ENCODE measurements around the gene ALK.
"Not testable (repeated sequence)": the region's sequence is repeated elsewhere in the genome, so short reads cannot be mapped to it uniquely, and the experiment has no call there.

The ALK gene

DNA sequence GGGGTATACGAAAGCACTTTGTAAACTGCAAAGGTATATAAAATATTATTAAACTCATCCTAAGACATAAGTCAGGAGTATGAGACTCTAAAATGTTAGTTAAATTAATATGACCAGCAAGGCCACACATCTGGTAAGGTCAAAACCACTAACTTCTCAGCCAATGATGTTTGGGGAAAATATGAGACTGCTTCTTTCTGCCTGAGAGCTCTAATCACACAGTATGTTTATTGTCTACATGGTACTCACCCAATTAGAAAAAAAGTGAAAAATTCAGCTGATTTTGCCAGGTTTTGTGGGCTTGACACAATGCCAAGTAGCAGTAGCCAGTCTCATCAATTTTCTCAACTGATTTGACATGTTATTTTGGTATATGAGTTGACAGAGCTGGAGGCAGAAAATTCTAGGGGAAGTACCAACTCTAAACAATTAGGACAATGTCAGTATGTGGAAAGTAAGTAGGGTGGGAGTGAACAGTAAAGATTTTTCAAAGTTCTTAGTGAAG is 87.3 kb downstream of the ALK start:
- Histone ChIP-seq H3K27ac (no peak overlapping the region), H3K36me3 (no peaks in the 10 kb centered on the region), H3K9me3 (no peaks in the 10 kb centered on the region), H3K27me3 (no peaks in the 10 kb centered on the region), H3K4me1 (ENCODE audit: control insufficient read depth in 1 of 2, insufficient read depth in 1 of 2, low read depth in 1 of 2, low read length in 1 of 2) (no peaks in the 10 kb centered on the region), H3K4me3 (ENCODE audit: low read depth in 1 of 2, low read length in 1 of 2) (no peak overlapping the region)
- TF ChIP-seq, protein P1, sequence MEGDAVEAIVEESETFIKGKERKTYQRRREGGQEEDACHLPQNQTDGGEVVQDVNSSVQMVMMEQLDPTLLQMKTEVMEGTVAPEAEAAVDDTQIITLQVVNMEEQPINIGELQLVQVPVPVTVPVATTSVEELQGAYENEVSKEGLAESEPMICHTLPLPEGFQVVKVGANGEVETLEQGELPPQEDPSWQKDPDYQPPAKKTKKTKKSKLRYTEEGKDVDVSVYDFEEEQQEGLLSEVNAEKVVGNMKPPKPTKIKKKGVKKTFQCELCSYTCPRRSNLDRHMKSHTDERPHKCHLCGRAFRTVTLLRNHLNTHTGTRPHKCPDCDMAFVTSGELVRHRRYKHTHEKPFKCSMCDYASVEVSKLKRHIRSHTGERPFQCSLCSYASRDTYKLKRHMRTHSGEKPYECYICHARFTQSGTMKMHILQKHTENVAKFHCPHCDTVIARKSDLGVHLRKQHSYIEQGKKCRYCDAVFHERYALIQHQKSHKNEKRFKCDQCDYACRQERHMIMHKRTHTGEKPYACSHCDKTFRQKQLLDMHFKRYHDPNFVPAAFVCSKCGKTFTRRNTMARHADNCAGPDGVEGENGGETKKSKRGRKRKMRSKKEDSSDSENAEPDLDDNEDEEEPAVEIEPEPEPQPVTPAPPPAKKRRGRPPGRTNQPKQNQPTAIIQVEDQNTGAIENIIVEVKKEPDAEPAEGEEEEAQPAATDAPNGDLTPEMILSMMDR (IDR thresholded peaks at IDR 0.05), result no peak

DNA sequence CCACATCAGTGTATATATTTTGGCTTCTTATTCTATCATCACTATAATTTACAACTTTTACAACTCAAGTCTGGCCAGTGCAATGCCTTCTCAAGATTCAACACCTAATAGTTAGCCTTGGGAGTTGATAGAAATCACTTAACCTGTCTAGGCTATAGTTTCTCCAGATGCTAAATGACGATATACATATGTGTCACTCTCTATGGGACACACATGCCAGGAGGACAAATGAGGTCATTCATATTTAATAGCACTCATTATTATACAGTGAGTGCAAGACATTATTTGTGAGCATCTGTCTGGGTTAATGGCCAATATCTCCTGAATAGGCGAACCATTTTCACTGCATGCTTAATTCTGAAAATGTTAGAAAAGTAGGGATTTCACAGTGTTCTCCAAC is 89.8 kb downstream of the ALK start:
- H3K27me3 ChIP-seq, result no peaks in the 10 kb centered on the region
- TF ChIP-seq, protein P1 (IDR thresholded peaks at IDR 0.05), result no peak
- H3K4me1 ChIP-seq (ENCODE audit: control insufficient read depth in 1 of 2, insufficient read depth in 1 of 2, low read depth in 1 of 2, low read length in 1 of 2), result no peaks in the 10 kb centered on the region
- no peaks in the 10 kb centered on the region for H3K9me3 ChIP-seq
- H3K36me3 ChIP-seq, result no peaks in the 10 kb centered on the region
- H3K27ac ChIP-seq, result no peak overlapping the region
- H3K4me3 ChIP-seq (ENCODE audit: low read depth in 1 of 2, low read length in 1 of 2), result no peak overlapping the region

DNA sequence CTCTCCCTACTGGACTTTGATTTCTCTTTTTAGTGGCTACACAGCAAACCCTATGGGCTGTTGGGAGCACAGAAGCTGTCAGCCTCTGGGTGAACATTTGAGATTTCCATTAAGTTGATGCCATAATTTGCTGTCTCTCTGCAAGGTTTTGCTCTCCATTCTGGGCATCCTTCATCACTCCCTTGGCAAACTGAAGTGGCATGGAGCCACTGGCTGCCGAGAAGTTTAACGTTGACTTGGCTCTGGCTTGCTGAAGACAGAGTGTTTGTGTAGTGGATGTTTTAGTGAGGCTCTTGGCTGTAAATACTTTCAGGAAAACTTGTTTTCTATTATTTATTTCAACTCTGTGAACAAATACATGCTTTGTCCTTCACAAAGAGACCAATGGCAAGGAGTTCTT is 91.5 kb downstream of the ALK start:
- TF ChIP-seq, protein P1 (IDR thresholded peaks at IDR 0.05), result no peak
- no peaks in the 10 kb centered on the region for H3K36me3 ChIP-seq
- H3K27ac ChIP-seq, result no peak overlapping the region
- no peaks in the 10 kb centered on the region for H3K9me3 ChIP-seq
- H3K4me1 ChIP-seq (ENCODE audit: control insufficient read depth in 1 of 2, insufficient read depth in 1 of 2, low read depth in 1 of 2, low read length in 1 of 2), result no peaks in the 10 kb centered on the region
- H3K4me3 ChIP-seq (ENCODE audit: low read depth in 1 of 2, low read length in 1 of 2), result no peak overlapping the region
- H3K27me3 ChIP-seq, result no peaks in the 10 kb centered on the region

DNA sequence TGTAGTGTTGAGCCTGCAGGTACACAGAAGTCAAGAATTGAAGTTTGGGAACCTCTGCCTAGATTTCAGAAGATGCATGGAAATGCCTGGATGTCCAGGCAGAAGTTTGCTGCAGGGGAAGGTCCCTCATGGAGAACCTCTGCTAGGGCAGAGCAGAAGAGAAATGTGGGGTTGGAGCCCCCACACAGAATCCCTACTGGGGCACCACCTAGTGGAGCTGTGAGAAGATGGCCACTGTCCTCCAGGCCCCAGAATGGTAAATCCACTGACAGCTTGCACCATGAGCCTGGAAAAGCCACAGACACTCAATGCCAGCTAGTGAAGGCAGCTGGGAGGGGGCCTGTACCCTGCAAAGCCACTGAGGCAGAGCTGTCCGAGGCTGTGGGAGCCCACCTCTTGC is 97.2 kb downstream of the ALK start:
- not testable (repeated sequence) for H3K36me3 ChIP-seq

DNA sequence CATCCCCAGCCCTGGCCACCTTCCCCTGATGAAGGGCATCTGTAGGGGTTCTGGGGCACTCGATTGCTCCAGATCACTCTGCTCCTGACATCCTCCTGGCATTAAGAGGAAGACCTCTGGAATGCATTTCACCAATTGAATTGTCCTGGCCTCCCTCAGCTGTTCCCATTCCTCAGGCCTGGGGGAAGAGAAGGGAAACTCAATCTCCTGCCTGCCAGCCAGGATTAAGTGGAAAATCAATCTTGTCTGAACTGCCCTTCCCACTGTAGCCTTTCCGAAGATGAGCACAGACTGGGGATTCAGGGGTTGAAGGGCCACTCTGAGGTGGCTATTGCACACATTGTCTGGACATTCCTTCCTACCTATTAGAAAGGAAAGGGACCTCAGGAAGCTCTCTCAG is 99.8 kb downstream of the ALK start:
- TF ChIP-seq, protein P1 (IDR thresholded peaks at IDR 0.05), result no peak
- Histone ChIP-seq H3K9me3 (no peaks in the 10 kb centered on the region), H3K27ac (no peak overlapping the region), H3K27me3 (no peaks in the 10 kb centered on the region), H3K4me1 (ENCODE audit: control insufficient read depth in 1 of 2, insufficient read depth in 1 of 2, low read depth in 1 of 2, low read length in 1 of 2) (no peaks in the 10 kb centered on the region), H3K4me3 (ENCODE audit: low read depth in 1 of 2, low read length in 1 of 2) (no peak overlapping the region), H3K36me3 (no peaks in the 10 kb centered on the region)

More for the DNA sequence above, 97.2 kb downstream of the ALK start:
- not testable (repeated sequence) for H3K27ac ChIP-seq; H3K4me3 ChIP-seq (ENCODE audit: low read depth in 1 of 2, low read length in 1 of 2); H3K9me3 ChIP-seq; H3K4me1 ChIP-seq (ENCODE audit: control insufficient read depth in 1 of 2, insufficient read depth in 1 of 2, low read depth in 1 of 2, low read length in 1 of 2); H3K27me3 ChIP-seq

DNA sequence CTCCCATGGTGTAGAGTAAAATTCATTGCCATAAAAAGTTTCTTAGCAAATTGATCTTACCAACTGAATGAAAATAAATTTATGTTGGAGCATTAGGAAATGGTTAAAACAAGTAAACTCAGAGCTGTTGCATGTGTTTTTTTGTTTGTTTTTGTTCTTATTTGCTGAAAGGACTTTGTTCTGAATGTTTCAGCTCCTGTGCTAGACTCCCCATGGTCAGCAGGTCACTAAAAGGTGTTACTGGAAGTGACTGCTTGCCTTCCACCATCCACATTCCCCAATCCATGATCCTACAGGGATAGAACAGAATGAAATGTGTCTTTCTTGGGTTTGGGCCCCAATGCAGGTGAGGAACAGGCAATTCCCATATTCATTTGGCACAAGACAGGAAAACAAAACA is 101.8 kb downstream of the ALK start:
- H3K27me3 ChIP-seq, result no peaks in the 10 kb centered on the region
- no peaks in the 10 kb centered on the region for H3K4me1 ChIP-seq (ENCODE audit: control insufficient read depth in 1 of 2, insufficient read depth in 1 of 2, low read depth in 1 of 2, low read length in 1 of 2)
- TF ChIP-seq, protein P1 (IDR thresholded peaks at IDR 0.05), result no peak
- H3K4me3 ChIP-seq (ENCODE audit: low read depth in 1 of 2, low read length in 1 of 2), result no peak overlapping the region
- H3K9me3 ChIP-seq, result no peaks in the 10 kb centered on the region
- H3K27ac ChIP-seq, result no peak overlapping the region
- H3K36me3 ChIP-seq, result no peaks in the 10 kb centered on the region
